GDM1 (cell line): ENCODE measurements around the gene MAP3K13.

Source experiments
- DNase-seq: peaks from one replicate; lab custom pipeline; 2025; lab: John Stamatoyannopoulos, UW

MAP3K13 gene

DNA sequence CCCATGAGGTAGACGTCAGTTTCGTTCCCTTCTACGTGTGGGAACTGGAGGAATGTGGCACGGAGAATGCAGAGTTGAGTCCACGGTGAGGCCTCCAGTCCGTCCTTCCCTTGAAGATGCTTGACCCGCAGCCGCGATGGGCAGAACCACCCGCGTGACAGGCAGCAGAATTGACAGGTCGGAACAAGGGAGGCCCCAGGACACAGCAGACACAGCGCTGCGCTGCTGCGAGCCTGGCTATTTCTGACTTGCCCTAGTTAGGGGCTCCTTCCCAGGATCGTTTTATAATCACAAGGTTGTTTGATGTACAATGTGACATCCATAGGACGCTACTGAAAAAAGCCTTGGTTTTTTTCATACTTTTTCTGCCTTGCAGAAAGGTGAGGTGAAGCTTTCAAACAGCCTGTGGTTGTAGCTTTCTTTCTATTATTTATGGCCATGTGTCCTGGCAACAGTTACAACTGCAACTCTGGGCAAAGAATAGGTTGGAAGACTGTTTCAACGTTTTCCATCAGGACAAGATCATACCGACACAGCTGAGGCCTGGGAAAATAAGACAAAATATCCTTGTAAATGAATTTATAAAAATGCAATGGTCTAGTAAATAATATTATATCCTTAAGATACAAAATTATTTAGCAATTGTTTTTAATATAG is 145.5 kb downstream of the MAP3K13 start:
- DNase-seq: no peak

DNA sequence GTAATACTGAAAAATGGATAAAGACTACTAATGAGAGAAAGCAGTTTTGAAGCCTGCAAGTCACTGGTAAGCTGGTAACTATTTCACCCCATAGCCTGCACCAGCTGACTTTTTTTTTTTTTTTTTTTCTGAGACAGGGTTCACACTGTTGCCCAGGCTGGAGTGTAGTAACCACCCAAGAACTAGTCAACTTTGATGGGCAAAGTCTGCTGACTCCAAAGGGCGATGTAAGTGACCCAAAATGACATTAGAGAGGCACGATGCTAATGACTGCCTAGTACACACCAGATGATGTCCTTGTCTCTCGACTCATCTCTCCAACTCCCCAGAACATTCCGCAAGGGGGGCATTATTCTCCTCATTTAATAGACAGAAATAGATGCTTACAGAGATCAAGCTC is 148.8 kb downstream of the MAP3K13 start:
- DNase-seq: no peak

DNA sequence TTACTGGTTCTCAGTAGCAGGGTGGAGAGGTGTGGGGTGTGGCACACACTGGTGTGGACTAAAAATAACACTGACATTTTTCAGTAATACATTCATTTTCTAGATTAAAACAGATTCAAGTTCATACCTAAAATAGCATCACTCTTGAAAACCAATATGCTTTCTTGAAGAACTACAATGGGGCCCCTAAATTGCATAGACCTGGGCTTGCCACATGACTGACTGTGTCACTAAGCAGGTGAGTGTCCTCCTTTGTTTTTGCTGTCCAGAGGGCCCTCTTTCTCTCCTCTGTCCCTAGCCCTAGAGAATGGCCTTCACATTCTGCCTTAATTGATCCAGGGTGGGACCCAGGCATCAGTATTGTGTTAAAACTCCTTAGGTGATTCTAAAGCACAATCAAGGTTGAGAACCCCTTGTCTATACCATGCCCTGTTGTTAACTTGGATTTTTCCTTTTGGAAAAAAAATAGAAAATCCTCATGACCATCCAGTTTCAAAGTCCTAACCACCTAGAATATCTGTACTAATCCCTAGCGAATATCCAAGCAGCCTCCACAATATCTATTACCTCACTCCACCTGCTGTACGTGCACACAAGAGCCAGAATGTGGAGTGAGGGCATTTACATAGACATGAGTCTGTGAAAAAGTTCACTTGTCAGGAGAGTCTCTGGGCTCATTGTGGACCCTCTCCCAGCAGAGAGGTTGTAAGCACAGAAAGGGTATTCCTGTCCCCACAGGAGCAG is 154.6 kb downstream of the MAP3K13 start:
- no peak for DNase-seq

DNA sequence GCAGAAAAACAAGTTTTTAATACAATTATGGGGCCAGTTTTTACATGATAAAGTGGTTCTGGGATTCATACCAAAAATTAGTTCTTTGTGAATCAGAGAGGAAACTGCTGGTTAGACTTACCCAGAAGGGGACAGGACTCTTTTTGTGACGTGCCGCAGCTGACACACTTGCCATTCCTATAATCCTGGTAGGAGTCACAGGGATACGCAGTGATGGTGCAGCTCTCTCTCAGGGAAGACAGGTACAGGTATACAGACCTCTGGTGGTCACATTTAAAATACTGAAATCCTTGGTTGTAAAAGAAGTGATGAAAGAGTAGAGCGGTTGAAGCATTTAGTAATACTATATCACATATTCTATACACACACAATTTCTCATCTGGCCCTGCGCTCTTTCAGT is 156.1 kb downstream of the MAP3K13 start:
- DNase-seq: no peak

DNA sequence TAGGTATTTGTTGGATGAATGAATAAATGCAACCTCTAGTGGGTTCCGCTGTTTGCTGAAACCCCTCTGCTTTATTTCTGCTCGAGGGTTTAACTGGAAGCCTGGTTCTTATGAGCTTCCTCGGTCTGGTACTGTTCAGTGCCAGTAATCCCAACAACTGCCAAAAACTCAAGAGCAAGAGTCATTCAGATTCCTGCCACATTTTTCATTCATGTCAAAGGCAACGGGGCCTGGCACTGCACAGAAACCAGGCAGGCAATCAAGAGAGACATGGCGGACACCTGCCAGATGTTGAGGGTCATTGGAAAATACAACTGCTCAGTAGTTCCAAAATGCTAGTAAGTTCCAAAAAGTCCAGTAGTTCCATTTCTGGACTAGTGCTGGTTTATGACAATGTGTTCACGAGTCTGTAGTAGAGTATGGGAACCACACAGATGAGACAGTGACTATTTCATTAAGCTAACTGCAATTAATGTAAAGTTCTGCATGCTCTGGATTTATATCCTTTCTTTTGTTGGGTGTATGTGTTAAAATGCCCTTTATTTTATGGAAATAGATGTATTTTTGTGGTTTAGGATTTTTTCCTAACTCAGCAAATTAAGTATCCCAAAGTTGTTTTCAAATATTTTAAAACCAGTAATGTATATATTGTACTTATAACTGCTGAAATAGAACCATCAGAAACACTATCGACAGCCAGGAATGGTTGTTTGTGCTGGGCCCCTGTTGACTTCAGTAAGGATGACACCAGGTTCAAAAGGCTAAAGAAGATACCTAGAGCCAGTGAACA is 158.6 kb downstream of the MAP3K13 start:
- no peak for DNase-seq

DNA sequence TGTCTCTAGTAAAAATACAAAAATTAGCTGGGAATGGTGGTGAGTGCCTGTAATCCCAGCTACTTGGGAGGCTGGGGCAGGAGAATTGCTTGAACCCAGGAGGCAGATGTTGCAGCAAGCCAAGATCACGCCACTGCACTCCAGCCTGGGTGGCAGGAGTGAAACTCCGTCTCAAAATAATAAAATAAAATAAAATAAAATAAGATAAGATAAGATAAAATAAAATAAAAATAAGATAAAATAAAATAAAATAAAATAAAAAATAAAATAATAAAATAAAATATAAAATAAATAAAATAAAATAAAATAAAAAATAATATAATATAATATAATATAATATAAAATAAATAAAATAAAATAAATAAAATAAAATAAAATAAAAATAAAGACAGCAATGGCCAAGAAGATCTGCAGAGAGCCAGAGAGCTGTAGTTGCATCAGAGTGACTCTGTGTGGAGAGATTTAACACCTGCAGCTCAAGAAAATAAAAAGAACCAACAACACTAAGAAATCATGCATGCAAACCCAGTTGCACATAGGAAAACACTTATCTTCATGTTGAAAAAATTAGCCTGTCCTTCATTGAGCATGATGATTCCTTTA is 163.5 kb downstream of the MAP3K13 start:
- DNase-seq: no peak

DNA sequence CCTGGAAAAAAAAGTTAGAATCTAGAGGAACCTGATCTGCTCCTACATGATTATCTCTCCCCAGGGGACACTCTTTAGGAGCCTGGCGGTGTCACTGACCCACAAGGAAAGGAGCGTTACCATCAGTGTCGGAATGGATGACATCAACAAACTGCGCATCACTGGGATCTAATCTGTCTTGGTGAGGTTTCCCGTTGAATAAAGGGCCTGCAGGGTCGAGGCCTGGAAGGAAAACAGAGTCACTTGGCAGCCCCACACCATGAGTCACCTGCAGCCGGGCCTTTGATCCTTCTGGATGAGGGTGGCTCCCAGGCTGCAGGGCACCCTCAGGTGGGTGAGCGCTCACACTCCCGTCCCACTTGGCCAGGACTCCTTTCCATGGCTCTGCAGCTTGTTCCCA is 164.4 kb downstream of the MAP3K13 start:
- DNase-seq: no peak

DNA sequence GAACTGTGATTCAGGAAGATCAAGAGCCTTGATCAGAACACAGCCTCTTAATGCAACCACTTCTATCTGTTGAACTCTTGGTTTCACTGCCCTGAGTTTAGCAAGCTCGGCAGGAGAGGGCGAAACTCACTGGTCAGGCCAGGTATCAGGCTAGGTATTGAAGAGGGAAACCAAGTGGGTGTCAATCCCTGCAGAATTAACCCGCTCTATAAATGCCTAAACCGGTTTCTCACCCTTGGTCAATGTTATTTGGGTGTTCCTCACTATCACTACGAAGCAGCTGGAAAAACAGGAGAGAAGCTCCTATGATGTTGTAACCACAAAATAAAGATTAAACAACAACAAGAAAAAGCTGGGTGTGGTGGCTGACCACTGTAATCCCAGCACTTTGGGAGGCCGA is 165.6 kb downstream of the MAP3K13 start:
- no peak for DNase-seq

DNA sequence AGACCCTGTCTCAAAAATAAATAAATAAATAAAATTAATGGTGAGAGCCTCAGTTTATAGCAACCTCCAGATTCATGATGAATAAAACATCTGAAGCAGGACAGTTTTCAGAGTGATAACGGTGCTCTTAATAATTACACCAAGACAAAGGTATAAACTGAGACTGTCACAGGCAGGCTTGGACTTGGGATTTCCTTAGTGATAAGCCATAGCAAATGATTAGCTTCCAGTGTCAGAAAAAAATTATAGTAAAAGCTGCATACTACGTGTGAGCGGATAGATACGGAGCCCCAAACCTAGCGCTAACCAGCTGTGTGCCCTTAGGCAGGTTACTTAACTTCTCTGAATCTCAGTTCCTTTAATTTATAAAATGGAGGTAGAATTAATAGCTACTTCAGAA is 167.9 kb downstream of the MAP3K13 start:
- DNase-seq: no peak

DNA sequence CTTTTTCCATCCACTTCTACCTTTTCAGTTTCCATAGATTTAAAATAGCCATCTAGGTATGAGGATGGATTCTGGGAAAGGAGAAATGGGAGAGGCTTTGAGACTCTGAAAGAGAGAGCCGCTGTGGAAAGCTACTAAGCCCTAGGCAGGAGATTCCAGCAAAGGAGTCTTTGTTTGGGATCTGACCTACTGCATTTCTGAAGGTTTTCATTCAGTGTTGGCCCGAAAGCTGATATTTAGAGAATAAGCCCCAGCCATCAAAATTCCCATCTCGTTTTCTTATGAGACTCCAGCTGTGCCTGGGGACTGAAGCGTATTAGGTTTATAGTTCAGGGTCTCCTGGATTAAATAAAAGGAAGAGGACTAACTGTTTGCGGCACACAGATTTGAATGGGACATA is 170.0 kb downstream of the MAP3K13 start:
- DNase-seq: no peak

DNA sequence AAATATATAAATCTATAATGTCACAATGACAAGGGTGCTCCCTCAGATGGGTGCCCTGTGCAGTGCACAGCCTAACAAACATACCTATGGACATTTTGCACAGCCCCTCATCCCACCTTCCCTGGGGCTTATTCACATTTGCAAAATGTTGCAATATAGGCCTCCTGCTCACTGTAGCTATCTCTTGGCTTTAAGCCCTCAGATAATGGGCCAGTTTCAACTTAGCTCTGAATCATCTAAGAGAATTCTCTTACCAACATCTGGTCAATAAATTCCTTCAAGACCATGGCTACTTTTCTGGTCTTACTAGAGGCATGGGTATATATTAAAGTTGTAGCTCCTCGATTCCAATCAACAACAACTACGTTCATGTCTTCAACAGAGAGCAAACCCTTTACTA is 171.6 kb downstream of the MAP3K13 start:
- DNase-seq: no peak

DNA sequence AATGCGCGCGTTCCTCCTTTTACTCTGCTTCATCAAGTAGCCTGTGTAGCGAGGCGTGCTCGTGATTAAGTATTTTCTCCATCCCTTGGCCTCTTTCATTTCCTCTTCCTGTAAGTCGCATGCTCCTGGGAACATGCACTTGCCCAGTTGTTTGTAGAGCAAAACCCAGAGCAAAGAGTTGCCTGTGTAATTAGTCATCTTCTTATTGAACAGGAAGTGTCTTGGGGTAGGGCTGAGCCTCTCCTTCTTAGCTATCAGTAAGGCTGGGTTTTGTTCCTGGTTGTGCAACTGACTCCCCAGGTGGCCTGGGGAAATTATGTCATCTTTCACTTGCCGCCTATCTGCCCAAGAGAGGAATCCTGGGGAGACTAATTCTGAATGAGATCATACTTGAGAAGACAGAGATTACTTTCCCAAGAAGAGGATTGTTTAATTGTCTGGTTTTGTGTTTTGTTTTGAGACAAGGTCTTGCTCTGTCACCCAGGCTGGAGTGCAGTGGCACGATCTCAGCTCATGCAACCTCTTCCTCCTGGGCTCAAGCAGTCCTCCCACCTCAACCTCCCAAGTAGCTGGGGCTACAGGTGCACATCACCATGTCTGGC is 174.5 kb downstream of the MAP3K13 start:
- peak; percentile 24 for DNase-seq
